GM12878 (cell line): ENCODE data around the gene CTXND1. TPM values are rescaled to one million over a fixed set of nuclear protein-coding genes. Genes with fewer than 3 reads are reported as not detected.

Experiments
- ATAC-seq: fragments of 200-7000 bp; cut with Tn5 transposase; 3 replicates; pipeline ENCODE4 v1.9.1; 2020; ENCODE audit warnings: mild to moderate bottlenecking, moderate library complexity
- BruUV-seq: library from RNA; stranded (reverse); fragments of 400-500 nt; replicated peaks from 2 replicates; lab custom pipeline; 2021; lab: Mats Ljungman, UMichigan
- CTCF ChIA-PET: fragments of 300-600 bp; sonication (Branson Sonifier 250); formaldehyde crosslinking; extraction: SDS; loops from one replicate; lab custom pipeline; 2021; ENCODE audit warnings: inconsistent platforms; lab: Yijun Ruan, JAX
- POLR2A ChIA-PET: fragments of 350-600 bp; formaldehyde crosslinking; extraction: SDS; loops from one replicate; lab custom pipeline; 2021; ENCODE audit warnings: inconsistent platforms; lab: Charles Lee
- RAD21 ChIA-PET: fragments of 300-600 bp; sonication (Branson Sonifier 250); formaldehyde crosslinking; loops from one replicate; lab custom pipeline; 2023; ENCODE audit warnings: antibody characterized with exemption; ENCODE audit not compliant: unreplicated experiment; lab: Charles Lee
- SMC1A ChIA-PET: fragments of 300-600 bp; sonication (Branson Sonifier 250); formaldehyde crosslinking; loops from one replicate; lab custom pipeline; 2023; ENCODE audit not compliant: unreplicated experiment, uncharacterized antibody; lab: Charles Lee
- DNase-seq: peaks from one replicate; pipeline ENCODE4 v3.0.0-alpha.2; 2011; ENCODE audit warnings: low read depth, low spot score
- FAIRE-seq: peaks from 3 replicates; lab custom pipeline; 2011; peaks lifted over from hg19 to GRCh38; lab: Jason Lieb, UNC
- H2AFZ ChIP-seq: 2 replicates; pipeline ENCODE4 v1.6.0; 2011; ENCODE audit warnings: low read depth, low read length, control low read depth; ENCODE audit not compliant: control insufficient read depth
- H3K27ac ChIP-seq: 2 replicates; pipeline ENCODE4 v1.5.1; 2011; ENCODE audit warnings: control low read depth; ENCODE audit not compliant: control insufficient read depth, insufficient read depth
- H3K27me3 ChIP-seq, 2 experiments: replicated peaks in 1 of 2; 2 replicates each; pipeline versions ENCODE4 v1.6.0 to v1.6.1; 2011; ENCODE audit warnings: low read length in 1 of 2; ENCODE audit not compliant: control insufficient read depth in 2 of 2, insufficient read depth in 2 of 2
- H3K36me3 ChIP-seq, 2 experiments: 2 replicates each; pipeline ENCODE4 v1.5.1; 2011; ENCODE audit warnings: low read length in 1 of 2; ENCODE audit not compliant: control insufficient read depth in 2 of 2, insufficient read depth in 2 of 2
- H3K4me1 ChIP-seq: 2 replicates; pipeline ENCODE4 v1.6.1; 2011; ENCODE audit warnings: mild to moderate bottlenecking, low read length, moderate library complexity, mixed read lengths; ENCODE audit not compliant: control insufficient read depth, insufficient read depth
- H3K4me2 ChIP-seq: 2 replicates; pipeline ENCODE4 v1.6.0; 2011; ENCODE audit warnings: control low read depth; ENCODE audit not compliant: control insufficient read depth, insufficient read depth
- H3K4me3 ChIP-seq: fragments of 200-600 bp; sonication (generic); 2 replicates; pipeline ENCODE4 v1.5.1; 2016
- H3K79me2 ChIP-seq: 2 replicates; pipeline ENCODE4 v1.6.0; 2011; ENCODE audit warnings: low read length; ENCODE audit not compliant: control insufficient read depth, insufficient read depth
- H3K9ac ChIP-seq: 2 replicates; pipeline ENCODE4 v1.8.0; 2011; ENCODE audit warnings: low read length, control low read depth, mixed read lengths; ENCODE audit not compliant: control insufficient read depth, insufficient read depth
- H3K9me3 ChIP-seq: replicated peaks from 3 replicates; pipeline ENCODE4 v1.5.1; 2011; ENCODE audit warnings: mild to moderate bottlenecking, low read length; ENCODE audit not compliant: control insufficient read depth, insufficient read depth
- H4K20me1 ChIP-seq: 2 replicates; pipeline ENCODE4 v1.6.0; 2011; ENCODE audit not compliant: control insufficient read depth, insufficient read depth
- BACH1 ChIP-seq: fragments of 450-650 bp; IDR thresholded peaks from 2 replicates; pipeline ENCODE4 v1.6.1; 2017; ENCODE audit warnings: mild to moderate bottlenecking, borderline replicate concordance
- BHLHE40 ChIP-seq, 2 experiments: fragments of 450-650 bp in 1 of 2; IDR thresholded peaks; 2 replicates each; pipeline ENCODE4 v1.6.1; 2011 to 2017; ENCODE audit warnings: low read depth in 2 of 2, borderline replicate concordance in 1 of 2, improper control_type of control experiment in 1 of 2, low read length in 1 of 2, mild to moderate bottlenecking in 1 of 2
- IRF5 ChIP-seq: fragments of 450-650 bp; IDR thresholded peaks from 2 replicates; pipeline ENCODE4 v1.6.1; 2017; ENCODE audit warnings: borderline replicate concordance
- MTA2 ChIP-seq: fragments of 450-650 bp; IDR thresholded peaks from 2 replicates; pipeline ENCODE4 v1.6.1; 2016; ENCODE audit warnings: low read depth, mild to moderate bottlenecking, moderate library complexity
- MXI1 ChIP-seq: fragments of 150-350 bp; IDR thresholded peaks from 2 replicates; pipeline ENCODE4 v1.6.1; 2011; ENCODE audit warnings: low read depth, mild to moderate bottlenecking, inconsistent platforms, low read length, improper control_type of control experiment
- MYC ChIP-seq: IDR thresholded peaks from 2 replicates; pipeline ENCODE4 v1.6.1; 2011; ENCODE audit warnings: mild to moderate bottlenecking, low read length, moderate library complexity, inconsistent platforms; ENCODE audit not compliant: insufficient read depth, insufficient replicate concordance, insufficient read length, severe bottlenecking
- PAX8 ChIP-seq: fragments of 450-650 bp; IDR thresholded peaks from 2 replicates; pipeline ENCODE4 v1.6.1; 2017; ENCODE audit warnings: mild to moderate bottlenecking, moderate library complexity
- POLR2AphosphoS5 ChIP-seq: IDR thresholded peaks from 2 replicates; pipeline ENCODE4 v1.6.1; 2011; ENCODE audit warnings: mild to moderate bottlenecking, low read length, inconsistent platforms
- SP1 ChIP-seq: IDR thresholded peaks from one replicate; pipeline ENCODE4 v1.6.1; 2011; ENCODE audit warnings: low read depth, low read length
- ZNF687 ChIP-seq: fragments of 450-650 bp; IDR thresholded peaks from 2 replicates; pipeline ENCODE4 v1.6.1; 2017; ENCODE audit warnings: mild to moderate bottlenecking, moderate library complexity
- WGBS: methylation state at CpG from one replicate; pipeline ENCODE4 v1.1.6; 2016; ENCODE audit warnings: low lambda C conversion rate; ENCODE audit not compliant: insufficient replicate concordance, insufficient coverage; ENCODE audit errors: missing lambda C conversion rate; 5-methylcytosine and 5-hydroxymethylcytosine counted together
- in situ Hi-C: fragments of 300-500 bp; cut with MboI; formaldehyde crosslinking; loops from 9 replicates; pipeline ENCODE4 v1.14.3; 2018; ENCODE audit warnings: mixed read lengths
- intact Hi-C: fragments of 100-400 bp; cut with micrococcal nuclease; formaldehyde crosslinking; loops from one replicate; pipeline ENCODE4 v1.14.2; 2022; ENCODE audit not compliant: unreplicated experiment
- polyA plus RNA-seq, 11 experiments: library from polyadenylated mRNA; depleted of rRNA in 4 of 11; unstranded in 6 of 11; stranded (reverse) in 5 of 11; fragments of >200 nt; fragmentation: Nextera tagmentation in 4 of 11; fragmentation: Illumina TruSeq in 1 of 11; extraction: Ambion mirVana in 4 of 11; extraction: Trizol in 1 of 11; gene quantifications; 1 replicate in 1 of 11; 2 replicates in 10 of 11; pipeline versions ENCODE4 v1.2.1 to v1.2.3, GENCODE V29; 2011 to 2016; ENCODE audit warnings: inconsistent platforms in 2 of 11, missing spikeins in 2 of 11, low read depth in 1 of 11
- total RNA-seq, 4 experiments: library from RNA; depleted of rRNA in 3 of 4; stranded (reverse); fragments of >200 nt in 3 of 4; fragmentation: Illumina TruSeq in 1 of 4; extraction: Trizol in 1 of 4; gene quantifications; 2 replicates each; pipeline versions ENCODE4 v1.2.1 to v1.2.3, GENCODE V29; 2013 to 2021
- TF ChIP-seq, protein P1 (sequence below): IDR thresholded peaks from 2 replicates; pipeline ENCODE4 v1.6.1; 2012; ENCODE audit warnings: mild to moderate bottlenecking, low read depth, low read length
- TF ChIP-seq, protein P2 (sequence below): fragments of 450-650 bp; IDR thresholded peaks from 2 replicates; pipeline ENCODE4 v1.6.1; 2016; ENCODE audit warnings: mild to moderate bottlenecking

Gene CTXND1
- total and polyA plus RNA-seq, 10 of the 15 experiments (the other 5 are each of a cell fraction or from before 2014, with no cell fraction given) = under 0.01 to 0.03 (median 0.02) TPM; not detected in 7

DNA sequence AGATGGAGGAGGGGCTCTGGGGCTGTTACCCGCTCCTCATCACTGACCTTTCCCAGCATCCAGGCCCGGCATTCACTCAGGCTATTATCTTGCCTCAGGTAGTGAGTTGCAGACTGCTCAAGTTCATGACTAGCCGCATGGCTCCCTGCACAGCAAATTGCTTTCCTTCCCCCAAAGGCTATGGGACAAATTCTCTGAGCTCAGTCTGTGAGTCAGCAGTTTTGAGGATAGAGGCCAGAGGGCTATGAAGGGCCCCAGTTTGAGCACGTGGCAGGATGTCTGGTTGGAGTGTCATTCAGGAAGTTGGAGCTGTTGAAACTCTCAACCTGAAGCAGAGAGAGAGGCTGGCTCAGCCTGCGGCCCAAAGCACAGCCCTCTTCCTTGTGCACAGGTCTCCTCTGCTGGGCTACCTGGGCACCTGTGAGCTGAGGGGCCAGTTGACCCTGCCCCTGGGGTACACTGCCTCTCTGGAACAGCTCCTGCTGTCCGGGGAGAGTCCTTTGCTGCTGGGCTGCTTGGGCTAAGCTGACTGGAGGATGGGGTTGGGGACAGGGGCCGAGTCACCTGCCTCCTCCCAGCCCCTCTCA lies 91.3 kb downstream of the CTXND1 start:
- H2AFZ ChIP-seq = peak overlapping the region; percentile 0
- ChIA-PET POLR2A (no interaction called here), CTCF (interaction anchor here (0.5 to 2.6 kb wide), 4 partner anchors 13 to 307 kb away, joined by 3 to 8 read pairs (median 6); no protein-coding TSS in a partner anchor), RAD21 (interaction anchor here (0.8 to 1.3 kb wide), 2 partner anchors 16 to 307 kb away, joined by 3 read pairs; no protein-coding TSS in a partner anchor), SMC1A (interaction anchor here (0.6 to 1.4 kb wide), 5 partner anchors 10 to 307 kb away, joined by 3 to 4 read pairs (median 3); no protein-coding TSS in a partner anchor)
- in situ Hi-C loops = no loop called here
- no peak overlapping the region for H3K9ac ChIP-seq
- H3K27me3 ChIP-seq = no peaks in the 10 kb centered on the region
- peaks cover 4 to 12% of the 10 kb centered on the region in 2 experiments for H3K36me3 ChIP-seq
- peak; percentile 89 for ATAC-seq
- H3K4me1 ChIP-seq = peaks cover 19% of the 10 kb centered on the region
- DNase-seq = peak; percentile 39
- peak overlapping the region; percentile 69 for H3K27ac ChIP-seq
- H3K79me2 ChIP-seq = no peaks in the 10 kb centered on the region
- intact Hi-C loops = no loop called here
- peak; percentile 52 for FAIRE-seq
- BruUV-seq = no TSS peak
- H3K4me3 ChIP-seq = no peak overlapping the region
- WGBS = 60% methylated on average over 7 of the region's 7 CpGs
- no peaks in the 10 kb centered on the region for H3K9me3 ChIP-seq
- peak overlapping the region; percentile 1 for H3K4me2 ChIP-seq
- H4K20me1 ChIP-seq = no peaks in the 10 kb centered on the region
- TF ChIP-seq BACH1 (peak; percentile 92; the same call in 1 of the 2 replicates), MYC (peak; percentile 51), IRF5 (no peak), ZNF687 (peak; percentile 83), MXI1 (no peak), BHLHE40 (IDR thresholded peaks at IDR 0.05; ENCODE audit: borderline replicate concordance in 1 of 2, low read depth in 2 of 2, low read length in 1 of 2) (0 out of 4 replicates have a peak, but pooled peaks of 1 of the 2 experiments have one; percentile 12), PAX8 (no peak), SP1 (peak; percentile 5), POLR2AphosphoS5 (no peak), MTA2 (no peak)
- TF ChIP-seq, protein P1, sequence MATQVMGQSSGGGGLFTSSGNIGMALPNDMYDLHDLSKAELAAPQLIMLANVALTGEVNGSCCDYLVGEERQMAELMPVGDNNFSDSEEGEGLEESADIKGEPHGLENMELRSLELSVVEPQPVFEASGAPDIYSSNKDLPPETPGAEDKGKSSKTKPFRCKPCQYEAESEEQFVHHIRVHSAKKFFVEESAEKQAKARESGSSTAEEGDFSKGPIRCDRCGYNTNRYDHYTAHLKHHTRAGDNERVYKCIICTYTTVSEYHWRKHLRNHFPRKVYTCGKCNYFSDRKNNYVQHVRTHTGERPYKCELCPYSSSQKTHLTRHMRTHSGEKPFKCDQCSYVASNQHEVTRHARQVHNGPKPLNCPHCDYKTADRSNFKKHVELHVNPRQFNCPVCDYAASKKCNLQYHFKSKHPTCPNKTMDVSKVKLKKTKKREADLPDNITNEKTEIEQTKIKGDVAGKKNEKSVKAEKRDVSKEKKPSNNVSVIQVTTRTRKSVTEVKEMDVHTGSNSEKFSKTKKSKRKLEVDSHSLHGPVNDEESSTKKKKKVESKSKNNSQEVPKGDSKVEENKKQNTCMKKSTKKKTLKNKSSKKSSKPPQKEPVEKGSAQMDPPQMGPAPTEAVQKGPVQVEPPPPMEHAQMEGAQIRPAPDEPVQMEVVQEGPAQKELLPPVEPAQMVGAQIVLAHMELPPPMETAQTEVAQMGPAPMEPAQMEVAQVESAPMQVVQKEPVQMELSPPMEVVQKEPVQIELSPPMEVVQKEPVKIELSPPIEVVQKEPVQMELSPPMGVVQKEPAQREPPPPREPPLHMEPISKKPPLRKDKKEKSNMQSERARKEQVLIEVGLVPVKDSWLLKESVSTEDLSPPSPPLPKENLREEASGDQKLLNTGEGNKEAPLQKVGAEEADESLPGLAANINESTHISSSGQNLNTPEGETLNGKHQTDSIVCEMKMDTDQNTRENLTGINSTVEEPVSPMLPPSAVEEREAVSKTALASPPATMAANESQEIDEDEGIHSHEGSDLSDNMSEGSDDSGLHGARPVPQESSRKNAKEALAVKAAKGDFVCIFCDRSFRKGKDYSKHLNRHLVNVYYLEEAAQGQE = no peak
- TF ChIP-seq, protein P2, sequence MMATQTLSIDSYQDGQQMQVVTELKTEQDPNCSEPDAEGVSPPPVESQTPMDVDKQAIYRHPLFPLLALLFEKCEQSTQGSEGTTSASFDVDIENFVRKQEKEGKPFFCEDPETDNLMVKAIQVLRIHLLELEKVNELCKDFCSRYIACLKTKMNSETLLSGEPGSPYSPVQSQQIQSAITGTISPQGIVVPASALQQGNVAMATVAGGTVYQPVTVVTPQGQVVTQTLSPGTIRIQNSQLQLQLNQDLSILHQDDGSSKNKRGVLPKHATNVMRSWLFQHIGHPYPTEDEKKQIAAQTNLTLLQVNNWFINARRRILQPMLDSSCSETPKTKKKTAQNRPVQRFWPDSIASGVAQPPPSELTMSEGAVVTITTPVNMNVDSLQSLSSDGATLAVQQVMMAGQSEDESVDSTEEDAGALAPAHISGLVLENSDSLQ = peak; percentile 36
